Smooth muscle cell (in vitro differentiated cells): ENCODE data around the gene PSD2. TPM values are rescaled to one million over a fixed set of nuclear protein-coding genes. Genes with fewer than 3 reads are reported as not detected.

Source experiments
- DNase-seq: peaks from one replicate; lab custom pipeline; 2025; ENCODE audit not compliant: unreplicated experiment; lab: John Stamatoyannopoulos, UW
- H2AFZ ChIP-seq: fragments of 200-600 bp; sonication (generic); 2 replicates; pipeline ENCODE4 v1.6.0; 2016; ENCODE audit warnings: antibody characterized with exemption, low read depth, mild to moderate bottlenecking
- H3F3A ChIP-seq: fragments of 200-600 bp; sonication (generic); 2 replicates; pipeline ENCODE4 v1.6.0; 2017; ENCODE audit warnings: antibody characterized with exemption, low read depth
- H3K27ac ChIP-seq: fragments of 200-600 bp; sonication (generic); 2 replicates; pipeline ENCODE4 v1.5.1; 2016; ENCODE audit warnings: low read depth, mild to moderate bottlenecking
- H3K27me3 ChIP-seq: fragments of 200-600 bp; sonication (generic); 2 replicates; pipeline ENCODE4 v1.6.1; 2016; ENCODE audit warnings: low read depth, mild to moderate bottlenecking
- H3K36me3 ChIP-seq: fragments of 200-600 bp; sonication (generic); 2 replicates; pipeline ENCODE4 v1.5.1; 2016; ENCODE audit warnings: low read depth
- H3K4me1 ChIP-seq: fragments of 200-600 bp; sonication (generic); 2 replicates; pipeline ENCODE4 v1.5.1; 2016; ENCODE audit warnings: low read depth
- H3K4me2 ChIP-seq: fragments of 200-600 bp; sonication (generic); 2 replicates; pipeline ENCODE4 v1.6.0; 2016; ENCODE audit warnings: mild to moderate bottlenecking
- H3K4me3 ChIP-seq: fragments of 200-600 bp; sonication (generic); 2 replicates; pipeline ENCODE4 v1.5.1; 2016; ENCODE audit warnings: mild to moderate bottlenecking
- H3K79me2 ChIP-seq: fragments of 200-600 bp; sonication (generic); 2 replicates; pipeline ENCODE4 v1.6.0; 2016; ENCODE audit warnings: low read depth, mild to moderate bottlenecking
- H3K9ac ChIP-seq: fragments of 200-600 bp; sonication (generic); 2 replicates; pipeline ENCODE4 v1.6.0; 2016; ENCODE audit warnings: low read depth
- H3K9me3 ChIP-seq: fragments of 200-600 bp; sonication (generic); replicated peaks from 2 replicates; pipeline ENCODE4 v1.5.1; 2016; ENCODE audit warnings: low read depth
- H4K20me1 ChIP-seq: fragments of 200-600 bp; sonication (generic); 2 replicates; pipeline ENCODE4 v1.6.0; 2016; ENCODE audit warnings: low read depth
- CTCF ChIP-seq: fragments of 200-600 bp; sonication (generic); IDR thresholded peaks from 2 replicates; pipeline ENCODE4 v1.5.1; 2017; ENCODE audit warnings: borderline replicate concordance, mild to moderate bottlenecking, antibody characterized with exemption; ENCODE audit not compliant: insufficient read depth, poor library complexity, severe bottlenecking
- WGBS: methylation state at CpG from one replicate; pipeline ENCODE4 v1.1.7; 2016; ENCODE audit warnings: low lambda C conversion rate; 5-methylcytosine and 5-hydroxymethylcytosine counted together
- polyA plus RNA-seq: library from polyadenylated mRNA; unstranded; fragments of >200 nt; fragmentation: Nextera tagmentation; extraction: Ambion mirVana; gene quantifications from 2 replicates; pipeline ENCODE4 v1.2.1, GENCODE V29; 2016
- total RNA-seq: library from RNA; depleted of rRNA; stranded (reverse); fragments of >200 nt; gene quantifications from 2 replicates; pipeline ENCODE4 v1.2.3, GENCODE V29; 2014

PSD2 gene
- total and polyA plus RNA-seq, 2 experiments from 2014 or later, result 0.54 to 0.81 TPM

- H3K36me3 ChIP-seq, result no peaks in the 10 kb centered on the region
- no peak for TF ChIP-seq CTCF
- no peaks in the 10 kb centered on the region for H4K20me1 ChIP-seq
- no peaks in the 10 kb centered on the region for H3F3A ChIP-seq
- H3K27me3 ChIP-seq, result peaks cover 18% of the 10 kb centered on the region
- WGBS, result 88% methylated on average over 4 of the region's 4 CpGs
- H3K79me2 ChIP-seq, result no peaks in the 10 kb centered on the region
- no peak overlapping the region for H3K4me3 ChIP-seq
- no peak overlapping the region for H3K4me2 ChIP-seq
- H3K27ac ChIP-seq, result no peak overlapping the region
- H3K9me3 ChIP-seq, result no peaks in the 10 kb centered on the region
- no peak for DNase-seq
- H3K9ac ChIP-seq, result no peak overlapping the region
- no peak overlapping the region for H2AFZ ChIP-seq
- H3K4me1 ChIP-seq, result no peaks in the 10 kb centered on the region
Measured at GRCh38 chr5:139820606-139821005, 25.0 kb downstream of the PSD2 start.

GRCh38 chr5:139821806-139822552 is 26.4 kb downstream of the PSD2 start:
- no peak for TF ChIP-seq CTCF
- no peak overlapping the region for H3K9ac ChIP-seq
- no peaks in the 10 kb centered on the region for H3K4me1 ChIP-seq
- no peaks in the 10 kb centered on the region for H3K36me3 ChIP-seq
- DNase-seq, result no peak
- H3K79me2 ChIP-seq, result no peaks in the 10 kb centered on the region
- no peak overlapping the region for H3K4me2 ChIP-seq
- H3K4me3 ChIP-seq, result no peak overlapping the region
- peaks cover 9% of the 10 kb centered on the region for H3K27me3 ChIP-seq
- H2AFZ ChIP-seq, result no peak overlapping the region
- 91% methylated on average over 11 of the region's 11 CpGs for WGBS
- H3F3A ChIP-seq, result no peaks in the 10 kb centered on the region
- no peaks in the 10 kb centered on the region for H4K20me1 ChIP-seq
- H3K9me3 ChIP-seq, result no peaks in the 10 kb centered on the region
- no peak overlapping the region for H3K27ac ChIP-seq

GRCh38 chr5:139822553-139823425 is 27.2 kb downstream of the PSD2 start:
- no peak overlapping the region for H2AFZ ChIP-seq
- no peak overlapping the region for H3K4me3 ChIP-seq
- H3K9ac ChIP-seq, result no peak overlapping the region
- no peak overlapping the region for H3K27ac ChIP-seq
- H4K20me1 ChIP-seq, result no peaks in the 10 kb centered on the region
- no peaks in the 10 kb centered on the region for H3K9me3 ChIP-seq
- H3K79me2 ChIP-seq, result no peaks in the 10 kb centered on the region
- WGBS, result 87% methylated on average over 25 of the region's 25 CpGs
- no peaks in the 10 kb centered on the region for H3K4me1 ChIP-seq
- TF ChIP-seq CTCF, result no peak
- peaks cover 9% of the 10 kb centered on the region for H3K27me3 ChIP-seq
- H3F3A ChIP-seq, result no peaks in the 10 kb centered on the region
- DNase-seq, result no peak
- no peaks in the 10 kb centered on the region for H3K36me3 ChIP-seq
- H3K4me2 ChIP-seq, result no peak overlapping the region
